Measurements from ENCODE around the gene SLX4. TPM values are rescaled to one million over a fixed set of nuclear protein-coding genes. Genes with fewer than 3 reads are reported as not detected.
"Not testable (repeated sequence)": the region's sequence is repeated elsewhere in the genome, so short reads cannot be mapped to it uniquely, and the experiment has no call there.

Gene SLX4, protein sequence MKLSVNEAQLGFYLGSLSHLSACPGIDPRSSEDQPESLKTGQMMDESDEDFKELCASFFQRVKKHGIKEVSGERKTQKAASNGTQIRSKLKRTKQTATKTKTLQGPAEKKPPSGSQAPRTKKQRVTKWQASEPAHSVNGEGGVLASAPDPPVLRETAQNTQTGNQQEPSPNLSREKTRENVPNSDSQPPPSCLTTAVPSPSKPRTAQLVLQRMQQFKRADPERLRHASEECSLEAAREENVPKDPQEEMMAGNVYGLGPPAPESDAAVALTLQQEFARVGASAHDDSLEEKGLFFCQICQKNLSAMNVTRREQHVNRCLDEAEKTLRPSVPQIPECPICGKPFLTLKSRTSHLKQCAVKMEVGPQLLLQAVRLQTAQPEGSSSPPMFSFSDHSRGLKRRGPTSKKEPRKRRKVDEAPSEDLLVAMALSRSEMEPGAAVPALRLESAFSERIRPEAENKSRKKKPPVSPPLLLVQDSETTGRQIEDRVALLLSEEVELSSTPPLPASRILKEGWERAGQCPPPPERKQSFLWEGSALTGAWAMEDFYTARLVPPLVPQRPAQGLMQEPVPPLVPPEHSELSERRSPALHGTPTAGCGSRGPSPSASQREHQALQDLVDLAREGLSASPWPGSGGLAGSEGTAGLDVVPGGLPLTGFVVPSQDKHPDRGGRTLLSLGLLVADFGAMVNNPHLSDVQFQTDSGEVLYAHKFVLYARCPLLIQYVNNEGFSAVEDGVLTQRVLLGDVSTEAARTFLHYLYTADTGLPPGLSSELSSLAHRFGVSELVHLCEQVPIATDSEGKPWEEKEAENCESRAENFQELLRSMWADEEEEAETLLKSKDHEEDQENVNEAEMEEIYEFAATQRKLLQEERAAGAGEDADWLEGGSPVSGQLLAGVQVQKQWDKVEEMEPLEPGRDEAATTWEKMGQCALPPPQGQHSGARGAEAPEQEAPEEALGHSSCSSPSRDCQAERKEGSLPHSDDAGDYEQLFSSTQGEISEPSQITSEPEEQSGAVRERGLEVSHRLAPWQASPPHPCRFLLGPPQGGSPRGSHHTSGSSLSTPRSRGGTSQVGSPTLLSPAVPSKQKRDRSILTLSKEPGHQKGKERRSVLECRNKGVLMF (N-terminal part only)
- 5.1 TPM for total RNA-seq
- long read RNA-seq, partial matches to known transcripts = 6 of 6 reads
- long read RNA-seq, other reads (novel, unspliced or antisense) = 0 of 6 reads

DNA sequence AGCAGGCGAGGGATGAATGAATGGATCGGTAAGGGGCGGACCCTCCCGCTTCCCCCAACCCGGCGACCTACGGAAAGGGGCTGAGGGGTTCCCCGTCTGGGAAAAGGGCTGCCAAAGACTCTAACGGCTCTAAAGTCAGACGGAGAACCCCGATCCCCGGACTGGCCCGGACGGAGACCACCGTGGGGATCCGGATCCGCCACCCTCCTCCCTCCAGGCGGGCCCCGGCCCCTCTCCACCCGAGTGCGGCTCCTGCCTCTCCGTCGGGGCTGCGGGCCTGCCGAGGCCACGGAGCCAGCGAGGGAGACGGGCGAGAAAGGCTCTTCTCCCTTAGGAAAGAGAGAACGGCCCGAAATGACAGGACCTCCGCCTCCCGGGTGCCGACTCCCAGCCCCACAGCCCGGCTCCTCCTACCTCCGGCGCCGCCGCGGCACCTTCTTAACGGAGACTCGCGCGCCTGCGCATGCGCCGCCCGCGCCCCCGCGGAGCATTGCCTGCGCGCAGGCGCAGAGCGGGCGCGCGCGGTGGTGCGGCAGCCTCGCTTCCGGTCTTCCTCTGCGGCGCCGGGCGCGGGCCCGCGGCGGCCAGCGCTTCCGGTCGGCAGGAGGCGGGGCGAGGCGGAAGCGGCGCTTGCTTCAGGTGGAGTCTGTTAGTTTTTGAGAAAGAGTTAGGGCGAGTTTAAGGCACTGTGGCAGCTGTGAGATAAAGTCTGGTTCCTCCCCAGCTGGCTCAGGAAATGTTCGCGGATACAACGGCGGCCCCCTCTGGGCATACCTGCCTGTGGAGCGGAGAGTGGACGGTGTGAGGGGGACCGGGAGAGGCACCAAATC, at the start of gene SLX4:
TSS of gene SLX4 (minus strand) at position 461 of the 830 bp plus-strand sequence. CDS start 2,642 bp downstream, outside the sequence.
- Histone ChIP-seq H3K9me3 (no peaks in the 10 kb centered on the region), H3K36me3 (peaks cover 2% of the 10 kb centered on the region), H3K4me1 (peaks cover 12% of the 10 kb centered on the region), H3K27me3 (no peaks in the 10 kb centered on the region), H3K27ac (peak within 1 kb of the TSS; percentile 86), H3K4me3 (peak within 1 kb of the TSS; percentile 100)
- intact Hi-C loops (cut with DNase I) = no loop called here
- DNase-seq = peak; percentile 96
- TF ChIP-seq, protein P1, sequence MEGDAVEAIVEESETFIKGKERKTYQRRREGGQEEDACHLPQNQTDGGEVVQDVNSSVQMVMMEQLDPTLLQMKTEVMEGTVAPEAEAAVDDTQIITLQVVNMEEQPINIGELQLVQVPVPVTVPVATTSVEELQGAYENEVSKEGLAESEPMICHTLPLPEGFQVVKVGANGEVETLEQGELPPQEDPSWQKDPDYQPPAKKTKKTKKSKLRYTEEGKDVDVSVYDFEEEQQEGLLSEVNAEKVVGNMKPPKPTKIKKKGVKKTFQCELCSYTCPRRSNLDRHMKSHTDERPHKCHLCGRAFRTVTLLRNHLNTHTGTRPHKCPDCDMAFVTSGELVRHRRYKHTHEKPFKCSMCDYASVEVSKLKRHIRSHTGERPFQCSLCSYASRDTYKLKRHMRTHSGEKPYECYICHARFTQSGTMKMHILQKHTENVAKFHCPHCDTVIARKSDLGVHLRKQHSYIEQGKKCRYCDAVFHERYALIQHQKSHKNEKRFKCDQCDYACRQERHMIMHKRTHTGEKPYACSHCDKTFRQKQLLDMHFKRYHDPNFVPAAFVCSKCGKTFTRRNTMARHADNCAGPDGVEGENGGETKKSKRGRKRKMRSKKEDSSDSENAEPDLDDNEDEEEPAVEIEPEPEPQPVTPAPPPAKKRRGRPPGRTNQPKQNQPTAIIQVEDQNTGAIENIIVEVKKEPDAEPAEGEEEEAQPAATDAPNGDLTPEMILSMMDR (IDR thresholded peaks at IDR 0.05) = no peak
- ATAC-seq = peak; percentile 98

DNA sequence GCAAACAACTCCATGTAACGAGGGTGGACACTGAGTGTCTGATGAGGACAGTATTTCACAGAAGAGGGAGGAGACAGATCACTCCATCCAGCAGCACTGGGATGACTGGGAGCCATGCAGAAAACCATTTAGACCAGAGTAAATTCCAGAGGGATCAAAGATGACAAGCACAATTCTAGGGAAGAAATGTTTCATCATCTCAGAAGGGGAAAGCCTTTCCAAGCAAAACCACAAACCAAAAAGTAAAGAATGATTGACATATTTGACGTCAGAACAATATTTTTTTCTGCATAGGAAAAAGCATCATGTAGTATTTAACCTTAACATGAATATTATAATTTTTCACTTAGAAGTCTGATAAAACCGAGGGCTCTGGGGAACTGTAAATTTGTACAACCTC, 47.8 kb upstream of the SLX4 start:
- intact Hi-C loops (cut with DNase I) = no loop called here
- ATAC-seq = no peak
- Histone ChIP-seq H3K4me1 (no peaks in the 10 kb centered on the region), H3K36me3 (peaks cover 79% of the 10 kb centered on the region), H3K27ac (no peak overlapping the region), H3K9me3 (no peaks in the 10 kb centered on the region), H3K4me3 (no peak overlapping the region), H3K27me3 (no peaks in the 10 kb centered on the region)
- no peak for DNase-seq
- TF ChIP-seq, protein P1 (IDR thresholded peaks at IDR 0.05) = no peak

DNA sequence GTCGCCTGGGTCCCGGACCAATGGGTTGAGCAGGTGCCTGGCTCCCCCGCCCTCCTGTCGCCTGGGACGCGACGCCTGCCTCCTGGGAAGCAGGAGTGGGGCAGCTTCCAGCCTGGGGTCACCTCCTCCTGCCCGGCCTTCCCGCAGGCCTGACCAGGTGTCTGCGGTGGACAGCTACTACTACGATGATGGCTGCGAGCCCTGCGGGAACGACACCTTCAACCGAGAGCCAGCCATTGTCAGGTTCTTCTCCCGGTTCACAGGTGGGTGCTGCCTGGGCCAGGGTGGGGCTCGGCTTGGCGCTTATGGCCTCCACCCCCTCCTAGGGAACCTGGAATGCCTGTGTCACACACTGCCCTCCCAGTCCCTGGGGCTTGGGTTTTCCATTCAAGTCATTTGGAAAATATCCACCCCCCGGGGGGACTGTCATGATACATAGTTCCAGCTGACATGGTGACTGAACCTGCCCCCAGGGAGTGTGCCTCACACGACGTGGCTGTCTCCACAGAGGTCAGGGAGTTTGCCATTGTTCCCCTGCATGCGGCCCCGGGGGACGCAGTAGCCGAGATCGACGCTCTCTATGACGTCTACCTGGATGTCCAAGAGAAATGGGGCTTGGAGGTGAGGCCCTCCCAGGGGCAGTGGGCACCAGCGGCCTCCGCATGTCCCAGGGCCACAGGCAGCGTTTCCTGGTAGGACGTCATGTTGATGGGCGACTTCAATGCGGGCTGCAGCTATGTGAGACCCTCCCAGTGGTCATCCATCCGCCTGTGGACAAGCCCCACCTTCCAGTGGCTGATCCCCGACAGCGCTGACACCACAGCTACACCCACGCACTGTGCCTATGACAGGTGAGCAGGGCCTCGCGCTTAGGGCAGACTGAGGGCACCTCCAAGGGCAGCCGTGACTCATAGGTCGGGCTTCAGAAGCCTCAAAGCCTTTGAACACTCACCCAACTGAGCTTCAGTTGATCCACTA, 45.4 kb upstream of the SLX4 start:
- Histone ChIP-seq H3K4me3 (no peak overlapping the region), H3K4me1 (no peaks in the 10 kb centered on the region), H3K27me3 (no peaks in the 10 kb centered on the region), H3K36me3 (peaks cover 57% of the 10 kb centered on the region), H3K9me3 (no peaks in the 10 kb centered on the region), H3K27ac (no peak overlapping the region)
- TF ChIP-seq, protein P1 (IDR thresholded peaks at IDR 0.05) = no peak
- ATAC-seq = no peak
- peak; percentile 43 for DNase-seq
- intact Hi-C loops (cut with DNase I) = no loop called here

DNA sequence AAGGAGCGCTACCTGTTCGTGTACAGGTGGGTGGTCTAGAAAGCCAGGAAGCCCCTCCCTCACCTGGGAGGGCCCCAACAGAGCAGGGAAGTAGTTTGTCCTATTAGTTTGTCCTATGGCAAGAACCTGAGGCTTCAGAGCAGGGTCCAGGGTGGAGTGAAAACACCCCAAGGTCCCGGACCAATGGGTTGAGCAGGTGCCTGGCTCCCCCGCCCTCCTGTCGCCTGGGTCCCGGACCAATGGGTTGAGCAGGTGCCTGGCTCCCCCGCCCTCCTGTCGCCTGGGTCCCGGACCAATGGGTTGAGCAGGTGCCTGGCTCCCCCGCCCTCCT, 44.7 kb upstream of the SLX4 start:
- ATAC-seq; H3K9me3 ChIP-seq; H3K4me3 ChIP-seq; H3K4me1 ChIP-seq; H3K27ac ChIP-seq; H3K27me3 ChIP-seq; intact Hi-C loops (cut with DNase I); DNase-seq: not testable (repeated sequence)
- peaks cover 55% of the 10 kb centered on the region for H3K36me3 ChIP-seq

Measured in upper lobe of right lung (tissue), 1 donor.